ENCODE measurements around the gene ARL16. TPM values are rescaled to one million over a fixed set of nuclear protein-coding genes. Genes with fewer than 3 reads are reported as not detected.
A peak's percentile ranks its signal among the peaks of the same experiment; 100 is the strongest.

Gene ARL16
- total RNA-seq, 1 donor from 2014 or later: 35.5 TPM

- DNase-seq (ENCODE audit: low spot score): no peak
These were observed 36.6 kb downstream of the ARL16 start for GRCh38 chr17:81646869-81647600.

- no peak for DNase-seq (ENCODE audit: low spot score)
These were observed 38.3 kb downstream of the ARL16 start for GRCh38 chr17:81644976-81645952.

- no peak for DNase-seq (ENCODE audit: low spot score)
These were observed 39.1 kb downstream of the ARL16 start for GRCh38 chr17:81644496-81644895.

GRCh38 chr17:81641825-81642489 is 41.6 kb downstream of the ARL16 start:
- no peak for DNase-seq (ENCODE audit: low spot score)

GRCh38 chr17:81640011-81640410 is 43.6 kb downstream of the ARL16 start:
- no peak for DNase-seq (ENCODE audit: low spot score)

GRCh38 chr17:81638683-81639082 is 44.9 kb downstream of the ARL16 start:
- no peak for DNase-seq (ENCODE audit: low spot score)

- DNase-seq (ENCODE audit: low spot score): peak; percentile 89
These were observed 46.9 kb downstream of the ARL16 start, which contains the start of the genes NPLOC4 and TSPAN10 for GRCh38 chr17:81636505-81637288. NPLOC4 (minus strand) TSS chr17:81637112; CDS start chr17:81636930, 182 bp downstream. TSPAN10 (plus strand) TSS chr17:81637196; CDS start chr17:81642413, 5,217 bp downstream.

- DNase-seq (ENCODE audit: low spot score): no peak
These were observed 47.6 kb downstream of the ARL16 start for GRCh38 chr17:81635973-81636504.

GRCh38 chr17:81635431-81635830 is 48.2 kb downstream of the ARL16 start:
- DNase-seq (ENCODE audit: low spot score): no peak

GRCh38 chr17:81631482-81631881 is 52.1 kb downstream of the ARL16 start:
- DNase-seq (ENCODE audit: low spot score): no peak

Other genes starting within 250 kb of the ARL16 start
- 3,857 TPM for gene ACTG1, start 171.0 kb downstream of the ARL16 start, total RNA-seq
- gene FSCN2, start 155.4 kb downstream of the ARL16 start, total RNA-seq: 4.2 TPM
- gene FAAP100, start 131.4 kb downstream of the ARL16 start, total RNA-seq: 37.1 TPM
- gene NPLOC4, start 46.7 kb downstream of the ARL16 start, total RNA-seq: 106 TPM
- gene TSPAN10, start 46.6 kb downstream of the ARL16 start, total RNA-seq: 2.5 TPM
- gene PDE6G, start 27.3 kb downstream of the ARL16 start, total RNA-seq: not detected
- 31.4 TPM for gene OXLD1, start 17.2 kb downstream of the ARL16 start, total RNA-seq
- 19.2 TPM for gene CCDC137, start 17.1 kb downstream of the ARL16 start, total RNA-seq
- gene HGS, start 214 bp upstream of the ARL16 start, total RNA-seq: 101 TPM
- 59.8 TPM for gene MRPL12, start 19.6 kb upstream of the ARL16 start, total RNA-seq
- gene SLC25A10, start 28.5 kb upstream of the ARL16 start, total RNA-seq: 33.1 TPM
- gene GCGR, start 120.4 kb upstream of the ARL16 start, total RNA-seq: not detected
- 73.6 TPM for gene MCRIP1, start 149.5 kb upstream of the ARL16 start, total RNA-seq
- not detected for gene PPP1R27, start 151.3 kb upstream of the ARL16 start, total RNA-seq
- gene P4HB, start 176.7 kb upstream of the ARL16 start, total RNA-seq: 665 TPM
- 498 TPM for gene ARHGDIA, start 187.5 kb upstream of the ARL16 start, total RNA-seq
- 64.2 TPM for gene ALYREF, start 207.8 kb upstream of the ARL16 start, total RNA-seq
- gene ANAPC11, start 207.9 kb upstream of the ARL16 start, total RNA-seq: 70.3 TPM
- 0.29 TPM for gene NPB, start 218.4 kb upstream of the ARL16 start, total RNA-seq
- 58.9 TPM for gene PCYT2, start 227.6 kb upstream of the ARL16 start, total RNA-seq
- 30.4 TPM for gene SIRT7, start 234.4 kb upstream of the ARL16 start, total RNA-seq
- gene MAFG, start 243.9 kb upstream of the ARL16 start, total RNA-seq: 14.1 TPM